ENCODE data around the gene CNGB1. TPM values are rescaled to one million over a fixed set of nuclear protein-coding genes. Genes with fewer than 3 reads are reported as not detected.

The CNGB1 gene
- total RNA-seq, 1 experiment from 2014 or later: 0.04 TPM

GRCh38 chr16:57878586-57878985, 92.3 kb downstream of the CNGB1 start:
- Histone ChIP-seq H3K9ac (ENCODE audit: low read length) (no peak overlapping the region), H3K4me3 (ENCODE audit: low read length) (no peak overlapping the region), H3K9me3 (ENCODE audit: low read length) (no peaks in the 10 kb centered on the region), H3K4me1 (ENCODE audit: insufficient read depth, low read length) (no peaks in the 10 kb centered on the region), H3K27ac (ENCODE audit: low read length) (no peak overlapping the region), H3K79me2 (ENCODE audit: low read length) (no peaks in the 10 kb centered on the region), H3F3A (ENCODE audit: low read length, unreplicated experiment) (no peaks in the 10 kb centered on the region), H3K27me3 (ENCODE audit: low read length) (peaks cover 9% of the 10 kb centered on the region), H2AFZ (ENCODE audit: low read length) (no peak overlapping the region), H3K9me2 (replicated peaks; ENCODE audit: low read length) (no peaks in the 10 kb centered on the region), H3K36me3 (ENCODE audit: low read depth, low read length) (no peaks in the 10 kb centered on the region), H3K4me2 (ENCODE audit: low read length) (no peak overlapping the region), H4K20me1 (ENCODE audit: low read length) (no peaks in the 10 kb centered on the region)
- ChIA-PET POLR2A (ENCODE audit: unreplicated experiment) (no interaction called here), CTCF (no interaction called here)
- TF ChIP-seq EZH2 (IDR thresholded peaks at IDR 0.05; ENCODE audit: low read length, unreplicated experiment): no peak
- TF ChIP-seq CTCF (conservative IDR thresholded peaks at IDR 0.05; ENCODE audit: low read depth, low read length): no peak
- no peak for TF ChIP-seq EZH2phosphoT487 (IDR thresholded peaks at IDR 0.05; ENCODE audit: borderline replicate concordance, low read length)
- no peak for ATAC-seq
- intact Hi-C loops (cut with micrococcal nuclease): no loop called here
- no TSS peak for BruUV-seq (replicated peaks)
- DNase-seq: no peak

- H3K79me2 ChIP-seq (ENCODE audit: low read length): no peaks in the 10 kb centered on the region
- no peaks in the 10 kb centered on the region for H3K36me3 ChIP-seq (ENCODE audit: low read depth, low read length)
- POLR2A ChIA-PET (ENCODE audit: unreplicated experiment): no interaction called here
- H2AFZ ChIP-seq (ENCODE audit: low read length): no peak overlapping the region
- H4K20me1 ChIP-seq (ENCODE audit: low read length): no peaks in the 10 kb centered on the region
- no peaks in the 10 kb centered on the region for H3F3A ChIP-seq (ENCODE audit: low read length, unreplicated experiment)
- H3K27ac ChIP-seq (ENCODE audit: low read length): no peak overlapping the region
- H3K27me3 ChIP-seq (ENCODE audit: low read length): no peaks in the 10 kb centered on the region
- DNase-seq: no peak
- no peak for TF ChIP-seq EZH2 (IDR thresholded peaks at IDR 0.05; ENCODE audit: low read length, unreplicated experiment)
- no peak for TF ChIP-seq EZH2phosphoT487 (IDR thresholded peaks at IDR 0.05; ENCODE audit: borderline replicate concordance, low read length)
- TF ChIP-seq CTCF (conservative IDR thresholded peaks at IDR 0.05; ENCODE audit: low read depth, low read length): no peak
- H3K9ac ChIP-seq (ENCODE audit: low read length): no peak overlapping the region
- no peaks in the 10 kb centered on the region for H3K9me2 ChIP-seq (replicated peaks; ENCODE audit: low read length)
- intact Hi-C loops (cut with micrococcal nuclease): no loop called here
- ATAC-seq: no peak
- H3K4me1 ChIP-seq (ENCODE audit: insufficient read depth, low read length): peaks cover 9% of the 10 kb centered on the region
- CTCF ChIA-PET: no interaction called here
- no TSS peak for BruUV-seq (replicated peaks)
- H3K9me3 ChIP-seq (ENCODE audit: low read length): no peaks in the 10 kb centered on the region
- H3K4me3 ChIP-seq (ENCODE audit: low read length): no peak overlapping the region
- H3K4me2 ChIP-seq (ENCODE audit: low read length): no peak overlapping the region
Observed at GRCh38 chr16:57876210-57876609, 94.7 kb downstream of the CNGB1 start.

- no peaks in the 10 kb centered on the region for H3K9me3 ChIP-seq (ENCODE audit: low read length)
- intact Hi-C loops (cut with micrococcal nuclease): no loop called here
Observed at GRCh38 chr16:57875347-57875746, 95.6 kb downstream of the CNGB1 start.

More at GRCh38 chr16:57875347-57875746, 95.6 kb downstream of the CNGB1 start:
- no peak for ATAC-seq
- Histone ChIP-seq H3K79me2 (ENCODE audit: low read length) (no peaks in the 10 kb centered on the region), H3F3A (ENCODE audit: low read length, unreplicated experiment) (no peaks in the 10 kb centered on the region), H3K27ac (ENCODE audit: low read length) (no peak overlapping the region), H2AFZ (ENCODE audit: low read length) (no peak overlapping the region), H3K9ac (ENCODE audit: low read length) (no peak overlapping the region), H4K20me1 (ENCODE audit: low read length) (no peaks in the 10 kb centered on the region), H3K4me1 (ENCODE audit: insufficient read depth, low read length) (peaks cover 14% of the 10 kb centered on the region), H3K4me3 (ENCODE audit: low read length) (no peak overlapping the region), H3K27me3 (ENCODE audit: low read length) (no peaks in the 10 kb centered on the region), H3K4me2 (ENCODE audit: low read length) (no peak overlapping the region), H3K9me2 (replicated peaks; ENCODE audit: low read length) (no peaks in the 10 kb centered on the region), H3K36me3 (ENCODE audit: low read depth, low read length) (no peaks in the 10 kb centered on the region)
- ChIA-PET POLR2A (ENCODE audit: unreplicated experiment) (no interaction called here), CTCF (no interaction called here)
- no peak for DNase-seq
- TF ChIP-seq CTCF (conservative IDR thresholded peaks at IDR 0.05; ENCODE audit: low read depth, low read length) (no peak), EZH2phosphoT487 (IDR thresholded peaks at IDR 0.05; ENCODE audit: borderline replicate concordance, low read length) (no peak), EZH2 (IDR thresholded peaks at IDR 0.05; ENCODE audit: low read length, unreplicated experiment) (no peak)
- BruUV-seq (replicated peaks): no TSS peak

Data from PC-3 (cell line).